GM12801 (cell line): ENCODE results near the gene CXXC5.

Experiments
- TF ChIP-seq, protein P1 (sequence below): IDR thresholded peaks from one replicate; pipeline ENCODE4 v1.5.1; 2011; ENCODE audit warnings: control low read depth; ENCODE audit not compliant: insufficient read length; ENCODE audit errors: extremely low read depth

Gene CXXC5

DNA sequence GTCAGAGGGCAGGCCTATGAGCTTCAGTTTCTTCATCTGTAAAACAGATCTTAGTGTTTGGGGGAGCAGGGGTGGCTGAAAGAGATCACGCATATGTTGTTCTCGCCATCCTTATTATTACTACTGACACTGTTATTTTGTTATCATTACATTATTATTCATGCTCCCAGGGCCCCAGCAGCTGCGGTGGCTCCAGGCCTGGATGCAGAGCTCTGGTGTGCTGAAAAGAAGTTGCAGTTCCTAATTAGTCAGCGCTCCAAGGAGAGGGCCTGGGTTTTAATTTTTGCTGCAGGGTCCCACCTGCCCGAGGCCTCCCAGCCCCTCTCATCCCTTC, 19.5 kb downstream of the CXXC5 start:
- TF ChIP-seq, protein P1, sequence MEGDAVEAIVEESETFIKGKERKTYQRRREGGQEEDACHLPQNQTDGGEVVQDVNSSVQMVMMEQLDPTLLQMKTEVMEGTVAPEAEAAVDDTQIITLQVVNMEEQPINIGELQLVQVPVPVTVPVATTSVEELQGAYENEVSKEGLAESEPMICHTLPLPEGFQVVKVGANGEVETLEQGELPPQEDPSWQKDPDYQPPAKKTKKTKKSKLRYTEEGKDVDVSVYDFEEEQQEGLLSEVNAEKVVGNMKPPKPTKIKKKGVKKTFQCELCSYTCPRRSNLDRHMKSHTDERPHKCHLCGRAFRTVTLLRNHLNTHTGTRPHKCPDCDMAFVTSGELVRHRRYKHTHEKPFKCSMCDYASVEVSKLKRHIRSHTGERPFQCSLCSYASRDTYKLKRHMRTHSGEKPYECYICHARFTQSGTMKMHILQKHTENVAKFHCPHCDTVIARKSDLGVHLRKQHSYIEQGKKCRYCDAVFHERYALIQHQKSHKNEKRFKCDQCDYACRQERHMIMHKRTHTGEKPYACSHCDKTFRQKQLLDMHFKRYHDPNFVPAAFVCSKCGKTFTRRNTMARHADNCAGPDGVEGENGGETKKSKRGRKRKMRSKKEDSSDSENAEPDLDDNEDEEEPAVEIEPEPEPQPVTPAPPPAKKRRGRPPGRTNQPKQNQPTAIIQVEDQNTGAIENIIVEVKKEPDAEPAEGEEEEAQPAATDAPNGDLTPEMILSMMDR, result no peak

DNA sequence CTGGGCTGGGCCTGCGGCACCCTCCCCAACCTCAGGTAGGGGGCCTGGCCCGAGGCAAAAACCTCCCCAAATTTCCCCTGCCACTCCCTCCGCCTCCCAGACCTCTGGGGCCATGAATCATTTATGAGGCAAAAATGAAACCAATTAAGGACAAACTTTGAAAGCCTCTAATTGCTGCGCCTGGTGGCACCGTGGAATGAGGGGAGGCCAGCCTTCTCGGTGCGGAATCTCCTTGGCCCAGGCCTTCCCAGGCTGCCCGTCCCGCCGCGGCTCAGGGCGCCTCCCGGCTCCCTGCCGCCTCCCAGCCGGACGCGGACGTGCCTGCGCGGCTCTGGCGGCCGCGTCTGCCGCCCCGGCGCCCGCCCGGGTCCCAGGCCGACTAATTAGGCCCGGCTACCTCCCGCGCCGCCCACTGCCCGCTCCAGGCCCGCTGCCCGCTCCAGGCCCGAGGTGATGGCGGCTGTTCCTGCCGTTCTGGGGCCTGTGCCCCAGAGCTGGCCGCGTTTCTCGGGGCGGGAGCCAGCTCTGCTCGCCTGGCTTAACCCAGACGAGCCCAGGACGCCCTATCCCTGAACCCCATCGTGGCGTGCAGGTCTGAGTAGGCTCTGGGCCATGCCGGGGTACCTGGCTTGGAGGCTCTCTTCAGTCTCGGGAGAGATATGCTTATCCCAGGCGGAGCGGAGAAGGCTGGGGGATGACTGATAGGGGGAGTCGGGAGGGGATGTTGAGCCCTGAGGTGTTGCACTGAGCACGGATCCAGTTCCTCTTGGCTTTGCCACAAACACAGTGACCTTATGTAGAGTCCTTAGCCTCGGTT, 20.1 kb downstream of the CXXC5 start:
- TF ChIP-seq, protein P1, result no peak

DNA sequence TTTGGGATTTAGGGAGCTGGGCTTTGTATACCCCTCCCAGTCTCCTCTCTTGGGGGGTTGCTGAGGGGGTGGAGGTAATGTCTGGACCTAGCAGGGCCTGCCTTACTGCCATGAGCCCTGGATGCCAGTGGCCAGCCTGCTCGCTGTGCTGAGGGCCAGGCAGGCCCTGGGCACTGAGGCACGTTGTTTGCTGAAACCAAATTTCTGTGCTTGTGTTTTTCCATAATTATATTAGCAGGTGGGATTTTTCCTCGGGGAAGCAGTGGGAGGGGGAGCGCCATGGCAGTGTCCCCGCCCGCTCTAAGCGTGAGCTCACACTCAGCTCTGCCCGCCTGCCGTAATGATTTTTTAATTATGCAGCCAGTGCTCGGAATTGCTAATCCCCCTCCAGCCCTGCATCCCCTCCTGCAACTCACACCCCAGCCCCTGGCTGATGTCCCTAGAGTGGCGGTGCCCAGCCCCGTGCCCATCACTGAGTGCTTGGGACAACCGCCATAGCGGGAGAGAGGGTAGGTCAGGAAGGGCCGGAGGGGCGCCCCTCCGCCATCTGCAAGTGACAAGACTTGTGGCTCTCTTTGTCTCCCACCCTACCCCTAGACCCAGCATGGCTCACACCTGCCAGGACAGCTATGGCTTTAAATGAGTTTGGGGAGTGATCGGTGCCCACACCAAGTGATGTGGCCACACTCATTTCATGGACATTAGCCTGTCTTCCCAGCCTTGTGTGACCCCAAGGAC, 20.9 kb downstream of the CXXC5 start:
- TF ChIP-seq, protein P1, result no peak

DNA sequence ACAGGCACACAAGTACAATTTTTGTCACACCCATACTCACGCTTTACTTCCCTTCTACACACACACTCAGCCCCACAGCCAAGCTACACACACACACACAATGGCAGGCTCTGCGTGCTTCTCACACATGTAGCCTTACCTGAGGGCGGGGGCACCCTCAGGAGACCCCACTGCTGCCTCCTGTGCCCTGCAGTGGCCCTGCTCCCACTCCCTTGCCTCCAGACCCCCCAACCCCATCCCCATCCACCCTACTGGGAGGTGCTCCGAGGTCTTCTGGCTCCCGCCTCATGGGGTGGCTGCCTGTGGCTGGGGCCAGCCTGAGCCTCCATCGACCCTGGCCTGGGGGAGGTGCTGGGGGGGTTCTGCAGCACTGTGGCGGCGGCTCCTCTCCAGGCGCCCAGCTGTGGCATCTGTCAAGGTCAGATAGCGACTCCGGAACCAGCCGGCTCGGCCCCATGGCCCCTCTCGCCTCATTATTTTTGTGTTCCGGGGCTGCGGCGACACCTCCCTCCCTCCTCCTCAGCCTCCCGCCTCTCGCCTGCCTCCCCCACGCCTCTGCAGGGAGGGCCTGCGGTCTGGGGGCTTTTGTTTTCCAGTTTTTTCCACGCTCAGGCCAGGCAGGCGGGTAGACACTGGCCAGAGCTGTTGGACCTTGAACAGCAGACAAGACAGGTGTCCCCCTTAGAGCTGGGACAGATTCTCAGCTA, 21.7 kb downstream of the CXXC5 start:
- TF ChIP-seq, protein P1, result no peak

DNA sequence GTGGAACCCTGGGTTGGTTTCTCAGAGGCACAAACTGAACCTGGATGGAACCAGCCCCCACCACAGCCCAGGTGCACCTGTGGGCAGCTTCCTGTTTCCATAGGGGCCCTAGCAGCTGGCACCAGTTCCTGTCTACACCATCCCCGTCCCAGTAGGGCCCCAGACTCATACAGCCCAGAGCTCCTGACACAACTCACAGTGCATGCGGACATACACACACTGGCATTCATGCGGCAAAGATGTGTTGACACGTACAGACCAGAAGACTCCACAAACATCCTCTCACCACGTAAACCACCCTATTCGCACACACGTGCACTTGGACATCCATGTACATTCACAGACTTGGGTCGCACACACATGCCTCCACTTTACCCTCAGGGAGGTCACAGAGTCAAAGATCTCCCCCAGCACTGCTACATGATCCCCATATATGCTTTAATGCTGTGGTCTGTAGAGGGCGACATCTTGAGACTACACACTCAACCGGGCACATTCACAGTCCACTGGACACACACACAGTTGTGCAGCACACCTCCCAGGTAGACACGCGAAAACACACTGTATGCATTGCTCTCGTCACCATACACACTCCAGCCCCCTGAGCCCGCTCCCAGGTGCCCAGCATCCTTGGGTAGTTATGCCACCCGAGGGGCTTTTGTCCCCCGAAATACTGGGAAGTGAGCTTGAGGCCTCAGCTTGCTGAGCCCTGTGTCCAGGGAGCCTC, 22.4 kb downstream of the CXXC5 start:
- TF ChIP-seq, protein P1, result no peak

DNA sequence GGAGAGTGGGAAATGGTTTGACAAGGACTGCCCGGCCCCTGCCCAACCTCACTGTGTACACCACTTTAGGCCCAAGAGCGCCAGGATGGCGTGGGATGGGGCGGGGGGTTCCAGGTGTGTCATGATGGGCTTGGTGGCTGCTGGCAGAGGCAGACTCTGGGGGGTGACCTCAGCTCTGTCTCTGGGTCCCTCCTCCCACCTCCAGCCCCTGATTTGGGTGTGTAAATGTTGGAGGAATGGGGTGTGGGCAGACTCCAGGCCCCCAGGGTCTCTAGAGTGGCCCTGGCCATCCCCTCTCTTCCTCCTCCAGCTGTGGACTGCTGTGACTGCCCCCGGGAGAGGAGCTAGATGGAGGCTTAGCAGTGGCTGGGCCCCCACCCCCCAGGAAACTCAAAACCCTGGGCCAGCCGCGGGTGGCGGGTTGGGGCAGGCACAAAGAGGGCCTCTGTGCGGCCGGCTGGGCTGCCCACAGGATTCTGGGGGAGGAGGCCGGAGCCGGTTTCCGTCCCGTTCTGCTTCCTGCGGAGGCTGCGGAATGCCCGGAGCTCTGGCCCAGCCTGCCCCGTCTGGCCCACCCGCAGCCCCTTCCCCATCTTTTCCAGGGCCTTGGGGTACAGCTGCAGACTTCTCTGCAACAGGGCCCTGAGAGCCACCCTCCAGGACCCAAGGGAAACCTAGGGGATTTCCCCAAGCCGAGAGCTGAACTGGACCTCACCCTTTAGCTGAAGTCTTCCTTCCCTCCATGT, 23.1 kb downstream of the CXXC5 start:
- TF ChIP-seq, protein P1, result no peak
